Measurements from ENCODE around the gene DACT1.

- no peak for TF ChIP-seq POLR2AphosphoS5 (IDR thresholded peaks at IDR 0.05)
- TF ChIP-seq CTCF (IDR thresholded peaks at IDR 0.05; ENCODE audit: poor library complexity, severe bottlenecking): no peak
- no peak for TF ChIP-seq EZH2 (IDR thresholded peaks at IDR 0.05; ENCODE audit: borderline replicate concordance, insufficient read depth, low read length, poor library complexity, severe bottlenecking)
- no peak for TF ChIP-seq SMC3 (conservative IDR thresholded peaks at IDR 0.05; ENCODE audit: poor library complexity)
Measured at GRCh38 chr14:58598028-58598803, 39.5 kb upstream of the DACT1 start.
